GM18526 (cell line): ENCODE measurements around the gene GEN1.

Source experiments
- POLR2A ChIP-seq: IDR thresholded peaks from 3 replicates; pipeline ENCODE4 v1.6.1; 2011; ENCODE audit not compliant: insufficient read length; ENCODE audit errors: extremely low read depth

Gene GEN1

GRCh38 chr2:17753803-17754663 lies at the start of gene GEN1, which contains the start of gene SMC6:
GEN1 (plus strand) TSS chr2:17754138; CDS start chr2:17759944, 5,806 bp downstream.
SMC6 (minus strand) TSS chr2:17753810; CDS start chr2:17745946, 7,864 bp downstream.
- peak; percentile 57 for TF ChIP-seq POLR2A

- no peak for TF ChIP-seq POLR2A
Measured at GRCh38 chr2:17706845-17707244, 47.1 kb upstream of the GEN1 start.

- TF ChIP-seq POLR2A: no peak
Measured at GRCh38 chr2:17708501-17708900, 45.4 kb upstream of the GEN1 start.

GRCh38 chr2:17709897-17710296 lies 44.0 kb upstream of the GEN1 start:
- TF ChIP-seq POLR2A: no peak

GRCh38 chr2:17710547-17711248 lies 43.2 kb upstream of the GEN1 start:
- TF ChIP-seq POLR2A: no peak

- TF ChIP-seq POLR2A: no peak
Measured at GRCh38 chr2:17713291-17713690, 40.6 kb upstream of the GEN1 start.

GRCh38 chr2:17717666-17718065 lies 36.3 kb upstream of the GEN1 start:
- no peak for TF ChIP-seq POLR2A

- TF ChIP-seq POLR2A: no peak
Measured at GRCh38 chr2:17718689-17719088, 35.2 kb upstream of the GEN1 start.

GRCh38 chr2:17719562-17720371 lies 34.2 kb upstream of the GEN1 start:
- no peak for TF ChIP-seq POLR2A

- no peak for TF ChIP-seq POLR2A
Measured at GRCh38 chr2:17728210-17728609, 25.7 kb upstream of the GEN1 start.

GRCh38 chr2:17729880-17730279 lies 24.1 kb upstream of the GEN1 start:
- TF ChIP-seq POLR2A: no peak

- no peak for TF ChIP-seq POLR2A
Measured at GRCh38 chr2:17733599-17733998, 20.3 kb upstream of the GEN1 start.

GRCh38 chr2:17735864-17736263 lies 18.1 kb upstream of the GEN1 start:
- TF ChIP-seq POLR2A: no peak

- TF ChIP-seq POLR2A: no peak
Measured at GRCh38 chr2:17736989-17737388, 16.9 kb upstream of the GEN1 start.

- TF ChIP-seq POLR2A: no peak
Measured at GRCh38 chr2:17740203-17740602, 13.7 kb upstream of the GEN1 start.
